HG03520 (cell line): ENCODE measurements around the gene YIPF4.
"Not testable (repeated sequence)": the region's sequence is repeated elsewhere in the genome, so short reads cannot be mapped to it uniquely, and the experiment has no call there.

Experiments
- ATAC-seq: cut with Tn5 transposase; IDR thresholded peaks from one replicate; pipeline ENCODE4 v1.9.1; 2021; ENCODE audit warnings: mild to moderate bottlenecking, moderate library complexity; ENCODE audit not compliant: unreplicated experiment

Gene YIPF4

GRCh38 chr2:32284321-32284720 is 6.6 kb downstream of the YIPF4 start:
- no peak for ATAC-seq

DNA sequence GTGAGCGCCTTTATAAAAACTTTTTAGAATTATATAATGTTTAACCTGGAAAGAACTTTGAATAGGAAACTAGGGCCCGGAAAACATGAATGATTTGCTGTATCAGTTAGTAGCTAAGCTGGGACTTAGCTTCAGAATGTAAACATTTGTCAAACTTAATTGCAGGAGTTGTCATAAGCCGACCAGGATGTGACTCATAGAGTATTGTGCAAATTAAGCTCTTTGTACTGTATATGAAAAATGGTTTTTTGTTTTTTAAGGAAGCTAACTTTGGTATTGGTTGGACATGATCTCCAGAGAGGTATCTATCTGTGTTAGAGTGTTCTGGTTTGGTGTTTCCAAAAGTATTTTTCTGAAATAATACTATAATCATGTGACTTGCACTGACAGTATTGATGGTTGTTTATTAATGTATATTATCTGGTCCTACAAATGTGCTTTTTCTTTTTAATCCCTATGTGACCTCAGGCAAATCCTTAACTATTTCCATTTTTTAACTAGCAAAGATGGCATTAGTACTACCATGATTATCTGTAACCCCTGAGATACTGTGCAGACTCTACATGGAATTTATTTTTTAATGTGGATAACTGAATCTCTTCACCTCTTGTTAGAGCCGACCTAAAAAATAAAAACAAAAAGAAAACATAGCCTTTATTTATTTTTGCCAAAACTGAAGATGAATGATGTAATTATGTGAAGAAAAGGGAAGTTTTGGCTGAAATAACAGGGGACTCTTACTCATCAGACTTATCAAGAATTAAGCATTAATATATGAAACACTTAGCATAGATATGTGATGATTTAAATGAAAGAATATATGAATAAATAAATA is 11.7 kb downstream of the YIPF4 start:
- no peak for ATAC-seq

DNA sequence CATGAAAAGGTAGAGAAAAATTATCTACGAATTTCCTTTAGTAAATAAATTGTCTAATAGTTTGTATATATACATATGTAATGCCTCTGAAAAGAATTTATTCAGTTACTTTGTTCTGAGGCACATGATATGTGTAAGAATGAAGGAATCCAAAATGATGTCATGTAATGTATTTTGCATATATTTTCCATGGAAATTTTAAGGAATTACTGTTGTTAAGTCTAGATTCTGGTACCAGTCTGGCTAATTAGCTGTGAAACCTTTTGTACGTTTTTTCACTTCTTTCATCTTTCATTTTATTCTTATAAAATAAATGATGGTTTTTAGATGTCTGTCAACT is 12.3 kb downstream of the YIPF4 start:
- ATAC-seq = no peak

DNA sequence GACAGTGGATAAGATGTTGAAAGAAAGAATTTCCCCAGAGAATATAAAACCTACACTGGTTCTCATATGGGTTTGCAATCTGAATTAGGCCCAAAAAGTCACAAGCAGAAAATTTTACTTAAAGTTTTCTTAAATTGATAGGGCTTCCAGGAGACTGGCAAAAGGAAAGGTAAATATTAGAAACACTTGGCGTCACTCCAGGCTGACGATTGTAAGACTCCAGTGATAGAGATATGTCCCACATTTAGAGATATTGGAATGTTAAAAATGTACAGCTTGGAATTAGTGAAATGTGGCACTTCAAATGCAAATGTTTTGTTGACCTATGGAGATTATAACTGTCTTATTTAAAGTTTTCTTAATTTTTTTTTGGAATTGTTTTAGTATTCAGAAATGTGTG is 14.0 kb downstream of the YIPF4 start:
- ATAC-seq = no peak

DNA sequence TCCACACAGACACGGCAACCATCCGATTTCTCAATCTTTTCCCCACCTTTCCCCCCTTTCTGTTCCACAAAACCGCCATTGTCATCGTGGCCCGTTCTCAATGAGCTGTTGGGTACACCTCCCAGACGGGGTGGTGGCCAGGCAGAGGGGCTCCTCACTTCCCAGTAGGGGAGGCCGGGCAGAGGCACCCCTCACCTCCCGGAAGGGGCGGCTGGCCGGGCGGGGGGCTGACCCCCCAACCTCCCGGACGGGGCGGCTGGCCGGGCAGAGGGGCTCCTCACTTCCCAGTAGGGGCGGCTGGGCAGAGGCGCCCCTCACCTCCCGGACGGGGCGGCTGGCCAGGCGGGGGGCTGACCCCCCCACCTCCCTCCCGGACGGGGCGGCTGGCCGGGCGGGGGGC is 15.8 kb downstream of the YIPF4 start:
- not testable (repeated sequence) for ATAC-seq

DNA sequence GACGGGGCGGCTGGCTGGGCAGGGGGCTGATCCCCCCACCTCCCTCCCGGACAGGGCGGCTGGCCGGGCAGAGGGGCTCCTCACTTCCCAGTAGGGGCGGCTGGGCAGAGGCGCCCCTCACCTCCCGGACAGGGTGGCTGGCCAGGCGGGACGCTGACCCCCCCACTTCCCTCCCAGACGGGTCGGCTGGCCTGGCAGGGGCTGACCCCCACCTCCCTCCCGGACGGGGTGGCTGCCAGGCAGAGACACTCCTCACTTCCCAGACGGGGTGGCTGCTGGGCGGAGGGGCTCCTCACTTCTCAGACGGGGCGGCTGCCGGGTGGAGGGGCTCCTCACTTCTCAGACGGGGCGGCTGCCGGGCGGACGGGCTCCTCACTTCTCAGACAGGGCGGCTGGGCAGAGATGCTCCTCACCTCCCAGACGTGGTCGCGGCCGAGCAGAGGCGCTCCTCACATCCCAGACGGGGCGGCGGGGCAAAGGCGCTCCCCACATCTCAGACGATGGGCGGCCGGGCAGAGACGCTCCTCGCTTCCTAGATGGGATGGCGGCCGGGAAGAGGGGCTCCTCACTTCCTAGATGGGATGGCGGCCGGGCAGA is 16.4 kb downstream of the YIPF4 start:
- not testable (repeated sequence) for ATAC-seq

- no peak for ATAC-seq
Observed at GRCh38 chr2:32310577-32310976, 32.9 kb downstream of the YIPF4 start.

DNA sequence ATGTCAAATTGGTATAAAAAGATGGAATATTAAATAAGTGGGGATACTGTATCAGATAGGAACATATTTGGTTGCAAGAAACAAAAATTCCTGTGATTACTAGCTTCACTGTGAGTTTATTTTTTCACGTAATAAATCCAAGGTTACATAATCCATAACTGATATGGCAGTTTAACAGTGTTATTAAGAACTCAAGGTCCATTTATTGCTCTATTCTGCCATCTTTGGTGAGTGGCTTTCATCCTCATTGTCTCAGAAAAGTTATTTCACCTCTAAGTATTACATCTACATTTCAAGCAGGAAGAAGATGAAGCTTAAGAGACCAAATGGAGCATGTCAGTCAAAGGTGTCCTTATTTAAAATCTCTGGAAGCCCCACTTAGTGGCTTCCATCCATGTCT is 37.2 kb downstream of the YIPF4 start:
- no peak for ATAC-seq

DNA sequence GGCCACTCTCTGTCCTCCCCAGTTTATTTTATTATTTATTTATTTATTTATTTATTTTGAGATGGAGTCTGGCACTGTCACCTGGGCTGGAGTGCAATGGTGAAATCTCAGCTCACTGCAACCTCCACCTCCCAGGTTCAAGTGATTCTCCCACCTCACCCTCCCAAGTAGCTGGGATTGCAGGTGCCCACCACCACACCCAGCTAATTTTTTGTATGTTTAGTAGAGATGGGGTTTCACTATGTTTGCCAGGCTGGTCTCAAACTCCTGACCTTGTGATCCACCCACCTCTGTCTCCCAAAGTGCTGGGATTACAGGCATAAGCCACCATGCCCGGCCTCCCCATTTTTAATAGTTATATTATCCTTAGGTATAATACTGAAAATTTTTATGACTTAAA is 51.0 kb downstream of the YIPF4 start:
- not testable (repeated sequence) for ATAC-seq

DNA sequence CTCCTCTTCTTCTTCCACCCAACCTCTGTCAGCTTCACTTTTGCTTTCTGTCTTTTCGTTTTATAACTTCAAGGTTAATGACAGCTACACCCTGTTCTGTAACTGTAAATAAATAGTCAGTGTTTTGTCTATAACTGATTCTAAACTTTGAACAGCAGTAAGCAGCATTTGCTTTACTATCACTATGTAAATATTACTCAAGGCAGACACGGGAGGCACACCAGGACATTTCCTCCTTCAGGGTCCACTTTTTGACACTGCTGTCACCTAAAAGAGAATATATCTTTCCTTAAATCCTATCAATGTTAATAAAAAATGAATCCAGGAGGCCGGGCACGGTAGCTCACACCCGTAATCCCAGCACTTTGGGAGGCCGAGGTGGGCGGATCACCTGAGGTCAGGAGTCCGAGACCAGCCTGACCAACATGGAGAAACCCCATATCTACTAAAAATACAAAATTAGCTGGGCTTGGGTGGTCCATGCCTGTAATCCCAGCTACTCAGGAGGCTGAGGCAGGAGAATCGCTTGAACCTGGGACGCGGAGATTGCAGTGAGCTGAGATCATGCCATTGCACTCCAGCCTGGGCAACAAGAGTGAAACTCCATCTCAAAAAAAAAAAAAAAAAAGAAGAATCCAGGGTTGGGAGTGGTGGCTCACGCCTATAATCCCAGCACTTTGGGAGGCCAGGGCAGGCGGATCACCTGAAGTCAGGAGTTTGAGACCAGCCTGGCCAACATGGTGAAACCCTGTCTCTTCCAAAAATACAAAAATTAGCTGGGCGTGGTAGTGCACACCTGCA is 51.7 kb downstream of the YIPF4 start:
- ATAC-seq = not testable (repeated sequence)

DNA sequence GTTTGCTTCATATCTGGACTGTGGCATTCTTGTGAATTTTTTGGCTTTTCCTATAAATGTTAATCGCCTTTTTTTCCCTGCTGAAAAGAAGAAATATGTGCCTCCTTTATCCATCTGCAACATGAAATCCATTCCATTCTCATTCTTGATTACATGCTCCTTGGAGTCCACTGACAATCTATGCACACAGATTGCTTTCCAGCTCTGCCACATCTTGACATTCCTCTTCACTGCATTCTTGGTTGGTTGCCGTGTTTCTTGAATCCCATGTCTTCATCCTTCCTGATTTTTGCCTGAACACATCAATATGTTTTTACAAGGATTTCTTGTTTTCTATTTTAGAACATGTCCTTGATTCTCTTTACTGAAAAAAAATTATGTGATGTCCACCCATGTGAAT is 52.4 kb downstream of the YIPF4 start:
- ATAC-seq = no peak

DNA sequence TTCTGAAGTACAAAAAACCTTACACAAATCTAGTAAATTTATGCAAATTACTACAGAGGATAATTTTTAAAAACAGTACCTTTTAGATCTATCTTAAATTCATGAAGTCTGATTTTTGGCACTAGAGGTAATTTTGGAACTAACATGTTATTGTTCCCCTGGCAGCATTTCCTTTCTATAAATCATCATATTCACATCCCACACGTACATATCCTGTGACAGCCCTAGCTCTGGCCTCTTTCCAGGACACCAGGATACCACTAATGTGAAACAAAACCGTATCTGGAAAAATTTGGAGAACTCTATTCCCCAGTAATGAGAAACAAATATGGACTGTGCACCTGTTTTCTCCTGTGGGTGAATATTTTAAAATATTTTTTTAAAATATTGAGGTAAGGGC is 65.1 kb downstream of the YIPF4 start:
- no peak for ATAC-seq

DNA sequence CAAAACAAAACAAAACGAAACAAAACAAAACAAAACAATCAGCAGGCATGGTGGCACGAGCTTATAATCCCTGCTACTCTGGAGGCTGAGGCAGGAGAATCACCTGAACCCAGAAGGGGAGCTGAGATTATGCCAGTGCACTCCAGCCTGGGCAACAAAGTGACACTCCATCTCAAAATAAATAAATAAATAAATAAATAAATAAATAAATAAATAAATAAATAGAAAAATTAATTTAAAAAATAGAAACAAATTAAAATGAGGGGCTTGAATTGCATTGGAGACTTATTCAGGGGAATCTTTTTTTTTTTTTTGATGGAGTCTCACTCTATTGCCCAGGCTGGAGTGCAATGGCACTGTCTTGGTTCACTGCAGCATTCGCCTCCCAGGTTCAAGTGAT is 73.1 kb downstream of the YIPF4 start:
- ATAC-seq = not testable (repeated sequence)

DNA sequence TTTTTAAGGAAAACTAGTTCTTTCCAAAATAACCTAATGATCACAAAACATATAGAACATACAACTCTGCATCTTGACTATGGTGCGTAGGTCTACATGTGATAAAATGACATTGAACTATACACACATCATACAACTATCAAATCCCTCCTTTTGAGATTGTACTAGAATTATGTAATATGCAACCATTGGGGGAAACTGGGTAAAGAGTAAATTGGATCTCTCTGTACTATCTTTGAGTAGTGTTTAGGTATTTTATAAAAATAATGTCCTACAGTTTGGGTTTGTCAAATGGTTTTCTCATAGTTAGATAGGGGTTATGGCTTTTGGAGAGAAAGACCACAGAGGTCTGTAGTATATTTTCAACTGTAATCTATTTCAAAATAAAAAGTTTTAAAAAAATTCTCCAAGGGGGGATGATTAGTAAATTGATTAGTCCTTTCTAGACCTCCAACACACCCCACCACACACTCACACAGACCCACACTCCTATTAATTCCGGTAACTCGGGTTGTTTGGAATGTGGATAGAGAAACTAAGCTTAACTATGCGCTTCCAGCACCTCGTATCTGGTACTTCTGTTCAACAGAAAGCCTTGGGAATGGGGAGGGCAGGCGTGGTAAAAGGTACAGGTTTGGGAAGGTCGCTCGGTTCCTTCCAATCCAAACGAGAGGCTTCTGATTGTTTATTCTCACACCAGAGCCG is 78.4 kb downstream of the YIPF4 start:
- ATAC-seq = no peak

DNA sequence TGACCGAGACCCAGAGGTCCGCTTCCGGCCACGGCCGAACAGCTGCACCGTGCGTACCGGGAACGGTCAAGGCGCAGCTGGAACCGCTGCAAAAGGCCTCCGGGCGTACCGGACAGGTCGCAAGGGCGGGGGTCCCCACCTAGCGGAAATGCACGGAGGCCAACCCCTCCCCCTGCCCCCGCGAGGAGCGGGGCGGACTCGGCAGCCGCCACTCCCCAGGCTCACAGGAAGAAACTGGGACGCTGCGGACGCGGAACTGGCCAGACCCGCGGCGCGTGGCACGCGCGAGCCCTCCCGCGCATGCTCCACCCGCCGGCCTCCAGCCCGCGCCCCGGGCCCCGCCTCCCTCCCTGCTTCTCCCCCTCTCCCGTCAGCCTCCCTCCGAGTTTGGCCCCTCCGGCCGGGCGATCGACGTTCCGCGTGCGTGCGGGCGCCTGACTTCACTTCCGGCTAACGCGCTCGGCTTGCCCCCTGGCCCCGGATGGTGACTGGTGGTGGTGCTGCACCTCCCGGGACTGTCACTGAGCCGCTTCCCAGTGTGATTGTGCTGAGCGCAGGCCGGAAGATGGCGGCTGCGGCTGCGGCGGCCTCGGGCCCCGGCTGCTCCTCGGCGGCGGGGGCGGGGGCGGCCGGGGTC is 79.1 kb downstream of the YIPF4 start, which contains the start of gene BIRC6:
TSS of gene BIRC6 (plus strand) at position 343 of the 637 bp plus-strand sequence. CDS start at position 482, 139 bp downstream.
- ATAC-seq = peak; percentile 86

GRCh38 chr2:32357318-32358110 is 79.8 kb downstream of the YIPF4 start:
- peak; percentile 6 for ATAC-seq

DNA sequence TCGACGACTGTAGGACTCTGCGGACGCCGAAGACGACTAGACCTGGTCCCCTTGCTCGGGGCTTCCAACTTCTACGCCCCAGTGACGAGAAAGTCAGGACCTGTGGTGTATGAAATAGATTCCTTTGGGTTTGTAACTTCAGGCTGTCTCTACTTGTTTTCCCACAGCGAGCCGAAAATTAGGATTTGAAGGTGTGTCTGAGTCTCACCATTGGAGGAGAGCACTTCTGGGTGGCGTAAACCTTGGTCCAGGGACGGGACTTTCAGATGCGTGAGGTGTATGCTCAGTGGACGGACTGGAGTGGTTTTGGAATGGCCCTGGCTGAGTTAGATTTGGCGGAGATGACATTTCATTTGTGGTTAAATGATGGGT is 80.4 kb downstream of the YIPF4 start:
- ATAC-seq = no peak

- ATAC-seq = no peak
Observed at GRCh38 chr2:32360416-32360815, 82.7 kb downstream of the YIPF4 start.

DNA sequence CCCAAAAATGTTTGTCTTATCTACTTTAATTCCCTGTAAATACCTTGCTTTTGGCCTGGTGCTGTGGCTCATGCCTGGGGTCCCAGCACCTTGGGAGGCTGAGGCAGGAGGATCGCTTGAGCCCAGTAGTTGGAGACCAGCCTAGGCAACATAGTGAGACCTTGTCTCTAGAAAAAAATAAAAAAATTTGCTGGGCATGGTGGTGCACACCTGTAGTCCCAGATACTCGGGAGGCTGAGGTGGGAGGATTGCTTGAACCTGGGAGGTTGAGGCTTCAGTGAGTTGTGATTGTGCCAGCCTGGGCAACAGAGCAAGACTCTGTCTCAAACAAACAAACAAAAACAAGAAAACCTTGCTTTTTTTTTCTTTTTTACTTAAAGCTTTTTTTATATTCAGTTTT is 85.3 kb downstream of the YIPF4 start:
- ATAC-seq = not testable (repeated sequence)

- no peak for ATAC-seq
Observed at GRCh38 chr2:32363597-32363996, 85.9 kb downstream of the YIPF4 start.
